HCT116 (cell line): ENCODE measurements around the gene UBE2R2.

Experiments used
- REST ChIP-seq: IDR thresholded peaks from 2 replicates; pipeline ENCODE4 v1.6.1; 2012; ENCODE audit warnings: low read depth
- TF ChIP-seq, protein P1 (sequence below), 3 experiments: fragments of 200-600 bp in 1 of 3; sonication (generic) in 1 of 3; IDR thresholded peaks in 2 of 3; conservative IDR thresholded peaks in 1 of 3; 2 replicates each; pipeline ENCODE4 v1.5.1; 2012 to 2017; ENCODE audit warnings: low read depth in 2 of 3, low read length in 2 of 3, antibody characterized with exemption in 1 of 3, borderline replicate concordance in 1 of 3, control low read depth in 1 of 3, mild to moderate bottlenecking in 1 of 3, mixed read lengths in 1 of 3, mixed run types in 1 of 3, moderate library complexity in 1 of 3; ENCODE audit not compliant: insufficient read depth in 1 of 3

DNA sequence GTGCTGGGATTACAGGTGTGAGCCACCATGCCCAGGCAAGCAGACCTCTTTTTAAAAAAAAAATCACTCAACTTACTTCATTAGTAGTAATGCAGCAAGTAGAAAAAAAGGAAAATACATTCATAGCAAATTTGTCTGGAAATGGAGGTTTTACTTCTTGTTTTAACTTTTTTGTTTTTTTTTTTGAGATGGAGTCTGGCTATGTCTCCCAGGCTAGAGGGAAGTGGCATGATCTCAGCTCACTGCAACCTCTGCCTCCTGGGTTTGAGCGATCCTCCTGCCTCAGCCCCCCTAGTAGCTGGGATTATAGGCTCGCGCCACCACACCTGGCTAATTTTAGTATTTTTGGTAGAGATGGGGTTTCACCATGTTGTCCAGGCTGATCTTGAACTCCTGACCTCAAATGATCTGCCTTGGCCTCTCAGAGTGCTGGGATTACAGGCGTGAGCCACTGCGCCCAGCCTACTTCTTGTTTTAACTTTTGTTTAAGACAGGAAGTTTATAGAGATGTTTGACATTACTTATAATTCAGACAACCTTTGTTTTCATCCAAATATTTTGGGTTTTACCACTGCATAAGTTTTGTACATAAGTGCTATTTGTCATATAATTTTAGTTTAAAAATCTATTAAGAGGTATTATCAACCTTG, 26.5 kb downstream of the UBE2R2 start:
- TF ChIP-seq REST: no peak
- TF ChIP-seq, protein P1, sequence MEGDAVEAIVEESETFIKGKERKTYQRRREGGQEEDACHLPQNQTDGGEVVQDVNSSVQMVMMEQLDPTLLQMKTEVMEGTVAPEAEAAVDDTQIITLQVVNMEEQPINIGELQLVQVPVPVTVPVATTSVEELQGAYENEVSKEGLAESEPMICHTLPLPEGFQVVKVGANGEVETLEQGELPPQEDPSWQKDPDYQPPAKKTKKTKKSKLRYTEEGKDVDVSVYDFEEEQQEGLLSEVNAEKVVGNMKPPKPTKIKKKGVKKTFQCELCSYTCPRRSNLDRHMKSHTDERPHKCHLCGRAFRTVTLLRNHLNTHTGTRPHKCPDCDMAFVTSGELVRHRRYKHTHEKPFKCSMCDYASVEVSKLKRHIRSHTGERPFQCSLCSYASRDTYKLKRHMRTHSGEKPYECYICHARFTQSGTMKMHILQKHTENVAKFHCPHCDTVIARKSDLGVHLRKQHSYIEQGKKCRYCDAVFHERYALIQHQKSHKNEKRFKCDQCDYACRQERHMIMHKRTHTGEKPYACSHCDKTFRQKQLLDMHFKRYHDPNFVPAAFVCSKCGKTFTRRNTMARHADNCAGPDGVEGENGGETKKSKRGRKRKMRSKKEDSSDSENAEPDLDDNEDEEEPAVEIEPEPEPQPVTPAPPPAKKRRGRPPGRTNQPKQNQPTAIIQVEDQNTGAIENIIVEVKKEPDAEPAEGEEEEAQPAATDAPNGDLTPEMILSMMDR (IDR thresholded peaks at IDR 0.05 in 2 of 3, conservative IDR thresholded peaks at IDR 0.05 in 1 of 3; ENCODE audit: borderline replicate concordance in 1 of 3, insufficient read depth in 1 of 3, low read depth in 2 of 3, low read length in 2 of 3): no peak
